H9 (cell line): Measurements from ENCODE around the gene ADAMTS13. TPM values are rescaled to one million over a fixed set of nuclear protein-coding genes. Genes with fewer than 3 reads are reported as not detected.

Experiments
- DNase-seq: peaks from one replicate; pipeline ENCODE4 v3.0.0-alpha.2; 2017
- H2AFZ ChIP-seq: one replicate; pipeline ENCODE4 v1.6.1; 2013; ENCODE audit warnings: mild to moderate bottlenecking, low read length, control low read depth, moderate library complexity
- H2AK5ac ChIP-seq: 2 replicates; pipeline ENCODE4 v1.6.1; 2013; ENCODE audit warnings: low read length, control low read depth, mixed read lengths; ENCODE audit not compliant: insufficient read length
- H2BK120ac ChIP-seq: one replicate; pipeline ENCODE4 v1.6.1; 2013; ENCODE audit warnings: low read depth, mild to moderate bottlenecking, low read length, control low read depth, inconsistent platforms; ENCODE audit not compliant: poor library complexity, severe bottlenecking
- H2BK12ac ChIP-seq: 2 replicates; pipeline ENCODE4 v1.6.1; 2013; ENCODE audit warnings: low read length, control low read depth, mixed read lengths, low read depth; ENCODE audit not compliant: insufficient read length
- H2BK15ac ChIP-seq: 2 replicates; pipeline ENCODE4 v1.6.1; 2013; ENCODE audit warnings: low read depth, low read length, control low read depth
- H2BK20ac ChIP-seq: one replicate; pipeline ENCODE4 v1.6.1; 2013; ENCODE audit warnings: low read depth, mild to moderate bottlenecking, low read length, control low read depth, inconsistent platforms; ENCODE audit not compliant: poor library complexity, severe bottlenecking
- H2BK5ac ChIP-seq: 2 replicates; pipeline ENCODE4 v1.6.1; 2013; ENCODE audit warnings: low read length, control low read depth, mixed read lengths; ENCODE audit not compliant: insufficient read length
- H3K14ac ChIP-seq: 2 replicates; pipeline ENCODE4 v1.6.1; 2013; ENCODE audit warnings: low read length, control low read depth; ENCODE audit not compliant: insufficient read depth
- H3K18ac ChIP-seq: 2 replicates; pipeline ENCODE4 v1.6.1; 2013; ENCODE audit warnings: low read depth, mild to moderate bottlenecking, mixed read lengths, low read length, control low read depth; ENCODE audit not compliant: insufficient read length
- H3K23ac ChIP-seq: 2 replicates; pipeline ENCODE4 v1.6.1; 2013; ENCODE audit warnings: low read length, control low read depth, mixed read lengths, low read depth; ENCODE audit not compliant: insufficient read length
- H3K23me2 ChIP-seq: 2 replicates; pipeline ENCODE4 v1.6.1; 2013; ENCODE audit warnings: low read depth, mild to moderate bottlenecking, mixed read lengths, low read length, control low read depth; ENCODE audit not compliant: insufficient read length, poor library complexity, severe bottlenecking
- H3K27ac ChIP-seq: 2 replicates; pipeline ENCODE4 v1.5.1; 2013; ENCODE audit warnings: low read length, control low read depth, mixed read lengths, low read depth; ENCODE audit not compliant: insufficient read length
- H3K27me3 ChIP-seq: 2 replicates; pipeline ENCODE4 v1.6.1; 2013; ENCODE audit warnings: low read length, control low read depth, inconsistent platforms; ENCODE audit not compliant: insufficient read depth
- H3K4ac ChIP-seq: 2 replicates; pipeline ENCODE4 v1.6.1; 2013; ENCODE audit warnings: low read depth, mild to moderate bottlenecking, control low read depth, inconsistent platforms, low read length, moderate library complexity
- H3K4me1 ChIP-seq: 2 replicates; pipeline ENCODE4 v1.6.1; 2013; ENCODE audit warnings: low read length, control low read depth, inconsistent platforms; ENCODE audit not compliant: insufficient read depth
- H3K4me2 ChIP-seq: 2 replicates; pipeline ENCODE4 v1.6.1; 2013; ENCODE audit warnings: low read length, control low read depth, mixed read lengths; ENCODE audit not compliant: insufficient read length, insufficient read depth
- H3K56ac ChIP-seq: 2 replicates; pipeline ENCODE4 v1.6.1; 2013; ENCODE audit warnings: low read depth, mild to moderate bottlenecking, mixed read lengths, low read length, control low read depth; ENCODE audit not compliant: insufficient read length
- H3K79me1 ChIP-seq: 2 replicates; pipeline ENCODE4 v1.6.1; 2013; ENCODE audit warnings: low read depth, mild to moderate bottlenecking, moderate library complexity, low read length, control low read depth, inconsistent platforms; ENCODE audit not compliant: insufficient read depth, poor library complexity, severe bottlenecking
- H3K79me2 ChIP-seq: 2 replicates; pipeline ENCODE4 v1.6.1; 2013; ENCODE audit warnings: low read length, control low read depth, inconsistent platforms; ENCODE audit not compliant: insufficient read depth
- H3K9ac ChIP-seq: 2 replicates; pipeline ENCODE4 v1.6.1; 2013; ENCODE audit warnings: low read length, control low read depth, mixed read lengths; ENCODE audit not compliant: insufficient read length; ENCODE audit errors: extremely low read depth
- H3K9me3 ChIP-seq: one replicate; pipeline ENCODE4 v1.6.1; 2013; ENCODE audit warnings: low read depth, low read length, inconsistent platforms; ENCODE audit not compliant: control insufficient read depth
- H3T11ph ChIP-seq: one replicate; pipeline ENCODE4 v1.6.1; 2013; ENCODE audit warnings: mild to moderate bottlenecking, low read length, control low read depth, inconsistent platforms
- H4K20me1 ChIP-seq: one replicate; pipeline ENCODE4 v1.6.1; 2013; ENCODE audit not compliant: control insufficient read depth, insufficient read length, insufficient read depth
- H4K5ac ChIP-seq: 2 replicates; pipeline ENCODE4 v1.6.1; 2013; ENCODE audit warnings: low read depth, mild to moderate bottlenecking, mixed read lengths, low read length, control low read depth; ENCODE audit not compliant: insufficient read length
- H4K8ac ChIP-seq: replicated peaks from 2 replicates; pipeline ENCODE4 v1.6.1; 2013; ENCODE audit warnings: low read length, control low read depth, mixed read lengths, low read depth; ENCODE audit not compliant: insufficient read length
- H4K91ac ChIP-seq: 2 replicates; pipeline ENCODE4 v1.6.1; 2013; ENCODE audit warnings: low read depth, mild to moderate bottlenecking, moderate library complexity, mixed read lengths, low read length, control low read depth; ENCODE audit not compliant: insufficient read length
- H3K27ac Mint-ChIP-seq, 3 experiments: 2 replicates in 2 of 3; 3 replicates in 1 of 3; pipeline ENCODE4 v1.8.0; 2020 to 2021; ENCODE audit warnings: mixed read lengths in 3 of 3, mild to moderate bottlenecking in 1 of 3, moderate library complexity in 1 of 3
- H3K27me3 Mint-ChIP-seq: 2 replicates; pipeline ENCODE4 v1.8.0; 2021; ENCODE audit warnings: low read depth, mild to moderate bottlenecking, moderate library complexity, mixed read lengths
- H3K36me3 Mint-ChIP-seq, 3 experiments: 2 replicates in 2 of 3; 3 replicates in 1 of 3; pipeline ENCODE4 v1.8.0; 2020 to 2021; ENCODE audit warnings: low read depth in 3 of 3, mixed read lengths in 3 of 3; ENCODE audit not compliant: insufficient read depth in 1 of 3
- H3K4me1 Mint-ChIP-seq, 2 experiments: 2 replicates each; pipeline ENCODE4 v1.8.0; 2020; ENCODE audit warnings: mixed read lengths in 2 of 2
- H3K4me3 Mint-ChIP-seq, 2 experiments: 2 replicates in 1 of 2; 3 replicates in 1 of 2; pipeline ENCODE4 v1.8.0; 2020 to 2021; ENCODE audit warnings: mild to moderate bottlenecking in 2 of 2, mixed read lengths in 2 of 2, moderate library complexity in 1 of 2
- H3K9me3 Mint-ChIP-seq, 2 experiments: 2 replicates in 1 of 2; 3 replicates in 1 of 2; pipeline ENCODE4 v1.8.0; 2020; ENCODE audit warnings: mild to moderate bottlenecking in 2 of 2, mixed read lengths in 2 of 2, moderate library complexity in 1 of 2
- WGBS: extraction: QIAGEN DNeasy Blood & Tissue Kit; methylation state at CpG from one replicate; pipeline ENCODE4 v1.1.7; 2013; ENCODE audit warnings: missing lambda C conversion rate, low lambda C conversion rate, mixed read lengths; ENCODE audit not compliant: insufficient read length; ENCODE audit errors: extremely low coverage; 5-methylcytosine and 5-hydroxymethylcytosine counted together
- total RNA-seq: library from RNA; stranded (reverse); gene quantifications from 2 replicates; pipeline ENCODE4 v1.2.1, GENCODE V29; 2021
- TF ChIP-seq, protein P1 (sequence below): fragments of 200-600 bp; sonication (generic); conservative IDR thresholded peaks from 3 replicates; pipeline ENCODE4 v1.8.0; 2021; ENCODE audit warnings: antibody characterized with exemption, mild to moderate bottlenecking

ADAMTS13 gene
- total RNA-seq, 1 experiment from 2014 or later = 8.8 TPM

DNA sequence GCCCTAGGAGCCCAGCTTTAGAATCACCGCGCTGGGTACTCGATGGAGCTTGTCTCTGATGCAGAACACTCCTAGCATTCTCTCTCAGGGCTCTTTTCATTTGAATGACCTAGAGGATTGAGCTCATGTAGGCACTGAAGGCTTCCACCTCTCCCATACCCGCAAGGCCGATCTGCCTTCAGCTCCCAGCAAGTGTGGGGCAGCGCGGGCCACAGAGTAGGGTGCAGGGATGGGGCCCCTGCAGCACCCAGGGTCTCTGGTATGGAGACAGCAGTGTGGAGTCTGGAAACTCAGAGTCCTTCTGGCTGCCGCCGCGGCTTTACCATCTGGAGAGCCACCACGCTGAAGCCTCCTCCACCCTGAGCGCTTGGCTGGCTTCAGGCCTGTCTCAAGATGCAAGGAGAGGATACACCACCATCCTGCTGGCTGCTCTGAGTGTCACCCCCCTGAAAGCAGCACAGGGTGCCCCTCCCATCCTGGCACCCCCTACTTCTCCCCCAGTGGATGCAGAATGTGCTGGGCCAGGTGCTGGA, 33.1 kb upstream of the ADAMTS13 start:
- no peak overlapping the region for H3K27ac Mint-ChIP-seq
- H3K23ac ChIP-seq = no peak overlapping the region
- no peaks in the 10 kb centered on the region for H3K79me2 ChIP-seq
- H3K4ac ChIP-seq = no peak overlapping the region
- peaks cover 26% of the 10 kb centered on the region for H3K27me3 Mint-ChIP-seq
- no peak overlapping the region for H2BK5ac ChIP-seq
- H3K27ac ChIP-seq = no peak overlapping the region
- no peak overlapping the region for H3K4me3 Mint-ChIP-seq
- TF ChIP-seq, protein P1, sequence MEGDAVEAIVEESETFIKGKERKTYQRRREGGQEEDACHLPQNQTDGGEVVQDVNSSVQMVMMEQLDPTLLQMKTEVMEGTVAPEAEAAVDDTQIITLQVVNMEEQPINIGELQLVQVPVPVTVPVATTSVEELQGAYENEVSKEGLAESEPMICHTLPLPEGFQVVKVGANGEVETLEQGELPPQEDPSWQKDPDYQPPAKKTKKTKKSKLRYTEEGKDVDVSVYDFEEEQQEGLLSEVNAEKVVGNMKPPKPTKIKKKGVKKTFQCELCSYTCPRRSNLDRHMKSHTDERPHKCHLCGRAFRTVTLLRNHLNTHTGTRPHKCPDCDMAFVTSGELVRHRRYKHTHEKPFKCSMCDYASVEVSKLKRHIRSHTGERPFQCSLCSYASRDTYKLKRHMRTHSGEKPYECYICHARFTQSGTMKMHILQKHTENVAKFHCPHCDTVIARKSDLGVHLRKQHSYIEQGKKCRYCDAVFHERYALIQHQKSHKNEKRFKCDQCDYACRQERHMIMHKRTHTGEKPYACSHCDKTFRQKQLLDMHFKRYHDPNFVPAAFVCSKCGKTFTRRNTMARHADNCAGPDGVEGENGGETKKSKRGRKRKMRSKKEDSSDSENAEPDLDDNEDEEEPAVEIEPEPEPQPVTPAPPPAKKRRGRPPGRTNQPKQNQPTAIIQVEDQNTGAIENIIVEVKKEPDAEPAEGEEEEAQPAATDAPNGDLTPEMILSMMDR = no peak
- WGBS = no CpG with 5 or more reads among the region's 12 CpGs
- H3K4me1 Mint-ChIP-seq = no peaks in the 10 kb centered on the region
- H4K20me1 ChIP-seq = no peaks in the 10 kb centered on the region
- H2AFZ ChIP-seq = no peak overlapping the region
- no peak overlapping the region for H4K8ac ChIP-seq
- H3K18ac ChIP-seq = no peak overlapping the region
- no peaks in the 10 kb centered on the region for H3K4me1 ChIP-seq
- no peak overlapping the region for H2BK20ac ChIP-seq
- H2BK15ac ChIP-seq = no peak overlapping the region
- H3K4me2 ChIP-seq = no peak overlapping the region
- H4K91ac ChIP-seq = no peak overlapping the region
- H3K9ac ChIP-seq = no peak overlapping the region
- peaks cover 0 to 1% (median 0%) of the 10 kb centered on the region in 3 experiments; a peak in 1 of 7 replicates for H3K36me3 Mint-ChIP-seq
- no peak for DNase-seq
- no peak overlapping the region for H3T11ph ChIP-seq
- H3K14ac ChIP-seq = no peak overlapping the region
- H3K27me3 ChIP-seq = no peaks in the 10 kb centered on the region
- no peaks in the 10 kb centered on the region for H3K9me3 ChIP-seq
- no peaks in the 10 kb centered on the region for H3K79me1 ChIP-seq
- peaks cover 15% of the 10 kb centered on the region in 2 experiments for H3K9me3 Mint-ChIP-seq
- no peak overlapping the region for H4K5ac ChIP-seq
- no peaks in the 10 kb centered on the region for H3K23me2 ChIP-seq
- H2BK12ac ChIP-seq = no peak overlapping the region
- no peak overlapping the region for H2AK5ac ChIP-seq
- no peak overlapping the region for H3K56ac ChIP-seq
- no peak overlapping the region for H2BK120ac ChIP-seq
